Epidermal melanocyte (primary cell): Measurements from ENCODE around the gene GFPT2.
"Not testable (repeated sequence)": the region's sequence is repeated elsewhere in the genome, so short reads cannot be mapped to it uniquely, and the experiment has no call there.

ENCODE experiments used
- DNase-seq: peaks from one replicate; pipeline ENCODE4 v3.0.0; 2011; ENCODE audit warnings: low spot score; ENCODE audit not compliant: insufficient read length

Gene GFPT2

DNA sequence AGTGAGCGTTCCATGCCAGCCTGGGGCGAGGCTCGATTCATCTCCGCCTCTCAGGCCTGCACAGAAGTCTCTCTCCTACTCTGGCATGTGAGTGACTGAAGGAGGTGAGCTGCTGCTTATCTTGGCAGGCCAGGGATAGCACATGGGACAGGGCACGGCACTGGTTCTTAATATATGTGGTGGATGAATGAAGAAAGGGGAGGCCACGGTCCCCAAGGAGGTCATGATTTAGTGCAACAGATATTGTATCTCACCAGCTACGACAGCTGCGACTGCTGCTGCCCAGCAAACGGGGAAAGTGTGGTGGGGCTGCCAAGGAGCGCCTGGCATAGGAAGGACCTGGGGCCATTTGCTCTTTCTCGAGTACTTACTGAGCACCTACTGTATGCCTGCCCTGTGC lies 41.9 kb downstream of the GFPT2 start:
- no peak for DNase-seq

DNA sequence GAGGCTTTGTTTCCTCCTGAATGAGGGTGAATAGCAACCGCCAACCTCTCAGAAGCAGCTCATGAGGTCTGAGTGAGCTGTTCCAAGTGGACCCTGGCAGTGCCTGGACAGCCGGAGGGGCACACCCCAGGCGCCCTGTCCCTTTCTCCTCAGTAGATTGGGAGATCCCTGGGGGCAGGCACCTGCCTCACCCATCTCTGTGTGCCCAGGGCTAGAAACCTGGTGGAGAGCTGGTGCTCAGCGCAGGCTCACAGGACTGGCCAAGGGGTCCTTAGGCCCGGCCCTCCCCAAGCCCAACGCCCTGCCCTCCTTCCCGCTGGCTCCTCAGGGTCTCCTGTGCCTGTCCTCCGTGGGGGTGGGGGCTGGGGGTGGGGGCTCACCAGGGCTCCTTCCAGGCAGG lies 46.3 kb downstream of the GFPT2 start:
- no peak for DNase-seq

DNA sequence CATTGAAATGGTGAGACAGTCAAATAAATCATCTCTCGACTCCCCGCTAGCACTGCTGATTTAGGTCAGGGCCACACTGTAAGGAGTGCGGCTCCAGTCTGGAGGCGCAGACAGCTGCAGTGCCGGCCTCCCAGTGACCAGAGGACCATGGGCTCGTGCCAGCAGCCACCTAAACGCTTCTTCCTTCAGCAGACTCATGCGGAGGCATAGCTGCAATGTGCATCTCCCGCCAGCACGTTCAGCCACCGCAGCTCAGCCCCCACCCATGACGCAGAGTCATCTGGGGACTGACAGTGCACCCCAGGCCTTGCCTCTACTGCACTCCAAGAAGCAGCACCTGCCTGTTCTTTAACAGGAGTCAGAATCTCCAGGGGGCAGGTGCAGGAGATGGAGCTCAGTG lies 47.7 kb downstream of the GFPT2 start:
- DNase-seq = no peak

DNA sequence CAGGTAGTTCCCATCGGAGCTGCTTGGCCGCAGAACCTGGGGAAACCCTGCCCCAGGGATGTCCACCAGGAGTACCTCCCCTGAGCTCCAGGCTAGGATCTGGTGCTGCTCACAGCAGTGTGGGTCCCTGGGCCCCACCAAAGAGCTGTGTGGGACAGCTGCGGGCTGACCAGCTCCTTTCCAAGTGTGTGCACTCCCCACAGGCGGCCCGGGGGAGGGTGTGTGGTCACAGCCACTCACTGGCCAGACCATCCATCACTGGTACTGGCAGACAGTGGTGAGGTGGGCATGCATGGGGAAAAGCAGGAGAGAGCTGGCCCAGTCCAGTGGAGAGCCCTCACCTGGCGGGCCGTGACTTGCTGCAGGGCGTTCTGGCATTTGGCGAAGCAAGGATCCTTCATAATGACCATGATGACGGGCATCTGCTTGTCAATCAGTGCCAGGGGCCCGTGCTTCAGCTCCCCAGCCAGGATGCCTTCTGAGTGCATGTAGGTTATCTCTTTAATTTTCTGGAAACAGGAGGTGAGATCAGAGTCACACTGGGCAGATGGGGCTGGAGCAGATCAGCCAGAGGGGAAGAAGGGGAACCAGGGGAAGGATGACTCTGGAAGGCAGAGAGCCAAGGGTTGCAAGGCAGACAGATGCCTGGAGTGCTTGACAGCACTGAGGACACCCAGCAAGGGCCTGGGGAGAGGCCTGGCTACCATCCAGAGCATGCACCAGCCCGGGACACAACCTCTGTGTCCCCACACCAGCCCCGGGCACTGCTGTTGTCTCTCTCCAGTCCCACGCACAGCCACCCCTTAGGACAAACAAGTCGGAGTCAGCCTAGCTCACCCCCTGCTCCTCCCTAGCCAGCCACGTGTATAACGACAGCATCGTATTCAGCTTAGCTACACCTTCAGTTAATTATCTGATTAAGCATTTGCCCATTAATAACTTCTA lies 48.4 kb downstream of the GFPT2 start:
- DNase-seq = no peak

DNA sequence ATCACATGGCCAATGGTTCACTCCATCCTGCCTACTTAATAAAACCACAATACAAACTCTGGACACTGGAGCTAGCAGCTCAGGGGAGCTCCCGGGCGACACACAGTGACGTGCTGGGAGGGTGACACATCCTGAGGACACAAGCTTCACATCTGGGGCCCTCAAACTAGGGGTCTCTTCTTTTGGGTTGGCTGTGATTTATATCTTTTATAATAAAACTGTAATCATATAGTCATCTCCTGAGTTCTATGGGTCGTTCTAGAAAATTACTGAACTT lies 49.2 kb downstream of the GFPT2 start:
- DNase-seq = no peak

DNA sequence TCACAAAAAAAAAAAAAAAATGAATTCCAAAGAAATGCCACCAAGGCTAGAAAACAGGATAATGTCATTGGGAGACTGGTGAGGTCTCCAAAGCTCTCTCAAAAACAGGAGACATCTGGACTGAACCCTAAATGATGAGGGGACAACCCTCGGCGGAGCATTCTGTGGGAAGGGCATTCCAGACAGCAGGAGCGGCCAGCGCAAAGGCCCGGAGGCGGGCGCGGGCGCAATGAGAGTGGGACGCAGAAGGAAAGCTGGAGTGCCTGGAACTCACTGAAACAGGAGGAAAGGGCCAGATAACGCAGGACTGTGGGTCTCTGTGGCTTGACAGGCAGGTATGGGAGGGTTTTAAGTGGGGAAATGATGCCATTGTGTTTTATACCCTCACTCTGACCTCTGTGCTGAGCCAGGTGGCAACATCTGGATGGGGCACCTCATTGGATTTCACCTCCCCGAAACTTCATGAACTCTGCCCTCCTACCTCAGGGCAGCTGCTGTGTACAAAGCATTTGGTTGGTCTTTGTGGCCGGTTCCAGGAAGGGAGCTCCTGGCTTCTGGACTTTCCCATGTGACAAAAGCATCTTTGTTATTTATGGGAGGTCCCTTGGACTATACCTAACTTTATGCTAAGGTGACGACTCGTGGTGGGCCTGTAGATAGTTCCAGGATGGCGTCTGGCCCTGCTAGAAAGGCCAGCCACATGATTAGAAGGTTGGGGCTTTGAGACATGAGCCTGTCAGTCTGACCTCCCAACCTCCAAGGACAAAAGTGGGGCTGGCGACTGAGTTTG lies 49.7 kb downstream of the GFPT2 start:
- no peak for DNase-seq

DNA sequence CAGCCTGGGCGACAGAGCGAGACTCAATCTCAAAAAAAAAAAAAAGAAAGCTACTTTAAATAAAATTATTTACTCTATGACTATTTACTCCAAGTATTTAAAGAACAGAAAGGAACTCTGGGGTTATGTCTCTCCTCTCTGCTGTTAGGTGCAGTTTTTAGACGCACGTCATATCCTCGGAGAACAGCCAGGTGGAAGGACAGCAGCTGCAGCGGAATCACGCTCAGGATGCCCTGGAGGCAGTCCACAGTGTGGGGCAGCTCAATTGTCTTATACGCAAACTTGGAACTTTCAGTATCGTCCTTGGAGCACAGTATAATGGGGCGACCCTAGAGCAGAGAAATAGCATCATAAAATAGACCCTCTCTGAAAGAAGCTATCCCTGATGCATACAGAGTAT lies 50.9 kb downstream of the GFPT2 start:
- no peak for DNase-seq

DNA sequence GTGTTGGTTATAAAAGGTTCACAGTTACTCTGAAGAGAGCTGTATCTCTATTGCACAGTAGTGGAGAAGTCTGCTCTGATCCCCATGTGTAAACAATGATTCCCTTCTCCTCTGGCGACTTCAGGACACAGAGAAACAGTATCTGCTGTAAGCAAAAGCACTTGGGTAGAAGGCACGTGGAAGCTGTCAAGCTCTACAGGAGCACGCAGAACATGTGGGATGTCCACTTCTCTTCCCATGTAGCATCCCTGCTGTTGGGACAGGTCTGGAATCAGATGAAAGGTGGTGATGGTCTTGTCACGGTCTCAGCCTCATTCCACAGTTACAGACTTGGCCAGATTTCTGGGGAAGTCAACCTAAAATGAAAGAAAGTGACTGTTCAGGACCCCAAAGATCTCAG lies 51.9 kb downstream of the GFPT2 start:
- no peak for DNase-seq

DNA sequence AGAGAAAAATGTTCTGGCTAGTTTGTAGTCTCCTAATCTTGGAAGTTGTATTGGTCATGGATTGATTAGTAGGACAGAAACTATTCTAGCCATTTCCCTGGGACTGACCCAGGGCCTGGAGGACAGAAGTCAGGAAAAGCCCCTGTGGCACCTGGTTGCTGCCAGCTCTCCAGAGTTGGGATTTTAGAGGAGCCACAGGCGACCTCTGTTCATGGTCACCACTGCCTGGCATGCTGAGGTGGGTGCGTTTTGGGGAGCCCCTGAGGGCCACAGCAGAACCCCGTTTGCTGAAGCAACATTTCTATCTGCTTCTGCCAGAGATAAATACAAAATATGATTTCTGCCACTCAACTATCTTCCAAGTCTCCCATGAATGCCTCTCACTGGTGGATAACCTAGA lies 53.6 kb downstream of the GFPT2 start:
- no peak for DNase-seq

DNA sequence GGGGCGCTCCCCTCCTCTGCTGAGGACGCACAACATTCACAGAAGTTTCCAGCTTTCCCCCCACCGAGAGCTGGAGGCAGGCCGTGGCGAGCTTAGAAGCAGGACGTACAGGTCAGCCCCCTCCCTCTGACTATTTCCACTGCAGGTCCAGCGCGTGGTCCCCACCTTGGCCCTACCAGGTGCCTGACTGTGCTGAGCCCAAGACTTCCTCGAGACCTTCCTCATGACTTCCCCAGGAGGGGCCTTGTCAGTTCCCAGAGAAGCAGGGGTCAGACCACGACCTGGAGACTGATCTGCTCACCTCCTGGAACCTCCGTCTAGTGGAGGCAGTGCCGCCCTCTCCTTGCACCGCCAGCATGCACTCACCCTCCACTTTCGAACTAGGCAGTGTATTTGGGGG lies 54.1 kb downstream of the GFPT2 start:
- not testable (repeated sequence) for DNase-seq

DNA sequence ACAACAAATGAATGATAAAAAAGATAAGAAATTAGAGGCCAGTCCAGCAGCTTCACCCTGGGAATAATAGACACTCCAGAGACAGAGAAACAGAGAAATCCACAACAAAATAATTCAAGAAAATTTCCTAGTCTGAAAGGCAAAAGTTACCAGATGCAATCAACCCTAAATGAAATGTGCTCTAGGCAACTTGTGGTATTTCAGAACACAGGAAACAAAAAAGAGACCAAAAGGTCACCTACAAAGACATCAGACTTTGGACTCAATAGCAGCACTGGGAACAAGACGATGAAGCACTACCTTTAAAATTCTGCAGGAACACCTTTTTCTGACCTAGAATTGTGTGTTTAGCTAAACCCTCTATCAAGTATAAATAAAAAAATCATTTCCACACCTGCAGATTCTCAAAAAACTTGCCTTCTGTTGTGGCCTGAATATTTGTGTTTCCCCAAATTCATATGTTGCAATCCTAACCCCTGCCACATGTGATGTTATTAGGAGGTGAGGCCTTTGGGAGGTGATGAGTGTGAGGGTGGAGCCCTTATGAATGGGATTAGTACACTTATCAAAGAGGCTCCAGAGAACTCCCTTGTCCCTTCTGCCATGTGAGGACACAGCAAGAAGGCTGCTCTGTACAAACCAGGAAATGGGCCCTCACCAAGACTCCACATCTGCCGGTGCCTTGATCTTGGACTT lies 55.4 kb downstream of the GFPT2 start:
- DNase-seq = no peak

DNA sequence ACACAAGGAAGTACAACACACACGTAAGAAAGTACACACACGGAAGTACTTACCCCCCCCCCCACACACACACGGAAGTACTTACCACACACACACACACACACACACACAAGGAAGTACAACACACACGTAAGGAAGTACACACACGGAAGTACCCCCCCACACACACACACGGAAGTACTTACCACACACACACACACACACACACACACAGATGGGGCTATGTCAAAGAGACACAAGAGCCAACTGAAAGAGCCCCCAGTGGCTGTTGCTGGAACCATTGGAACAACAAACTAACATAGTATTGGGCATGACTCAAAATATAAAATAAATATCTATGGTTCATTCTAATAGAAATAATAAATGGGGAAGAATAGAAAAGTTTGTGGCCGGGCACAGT lies 56.4 kb downstream of the GFPT2 start:
- no peak for DNase-seq

DNA sequence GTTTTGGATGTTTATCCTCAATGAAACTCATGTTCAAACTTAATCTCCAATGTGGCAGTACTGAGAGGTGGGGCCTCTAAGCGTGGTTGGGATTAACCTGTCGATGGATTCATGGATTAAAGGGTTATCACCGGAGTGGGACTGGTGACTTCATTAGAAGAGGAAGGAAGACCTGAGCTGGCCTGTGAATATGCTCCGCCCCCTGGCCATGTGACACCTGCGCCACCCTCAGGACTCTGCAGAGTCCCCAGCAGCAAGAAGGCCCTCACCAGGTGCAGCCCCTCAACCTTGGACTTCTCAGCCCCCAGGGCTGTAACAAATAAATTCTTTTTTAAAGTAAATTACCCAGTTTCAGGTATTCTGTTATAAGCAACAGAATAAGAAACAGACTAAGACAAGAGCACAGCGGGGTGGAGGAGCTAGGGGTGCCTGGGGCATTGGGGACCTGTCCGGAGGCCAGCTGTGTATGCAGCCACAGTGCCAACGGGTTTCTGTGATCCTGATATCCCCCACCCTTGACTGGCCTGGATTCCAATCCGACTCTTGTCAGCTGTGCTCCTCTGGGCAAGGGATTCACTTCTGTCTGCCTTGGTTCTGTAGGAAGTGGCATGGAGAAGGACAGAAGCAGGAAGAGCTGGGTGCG lies 58.1 kb downstream of the GFPT2 start:
- DNase-seq = no peak

DNA sequence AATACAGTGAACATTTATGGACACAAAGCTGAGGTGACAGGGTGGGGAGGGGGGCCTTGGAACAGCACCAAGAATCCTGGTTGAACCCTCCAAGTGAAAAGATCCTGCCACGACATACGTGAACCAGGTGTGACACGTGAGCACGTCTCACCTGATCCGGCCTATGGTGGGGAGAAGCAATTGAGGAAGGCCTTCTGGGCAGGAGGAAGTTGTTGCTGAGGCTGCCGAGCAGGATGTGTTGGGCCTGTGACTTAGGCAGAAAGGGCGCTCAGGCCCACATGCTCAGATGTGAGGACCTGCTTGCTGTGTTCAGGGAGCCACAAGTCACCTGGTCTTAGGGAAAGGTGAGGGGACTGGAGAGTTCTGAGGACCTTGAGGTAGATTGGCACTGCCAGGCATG lies 58.7 kb downstream of the GFPT2 start:
- no peak for DNase-seq

DNA sequence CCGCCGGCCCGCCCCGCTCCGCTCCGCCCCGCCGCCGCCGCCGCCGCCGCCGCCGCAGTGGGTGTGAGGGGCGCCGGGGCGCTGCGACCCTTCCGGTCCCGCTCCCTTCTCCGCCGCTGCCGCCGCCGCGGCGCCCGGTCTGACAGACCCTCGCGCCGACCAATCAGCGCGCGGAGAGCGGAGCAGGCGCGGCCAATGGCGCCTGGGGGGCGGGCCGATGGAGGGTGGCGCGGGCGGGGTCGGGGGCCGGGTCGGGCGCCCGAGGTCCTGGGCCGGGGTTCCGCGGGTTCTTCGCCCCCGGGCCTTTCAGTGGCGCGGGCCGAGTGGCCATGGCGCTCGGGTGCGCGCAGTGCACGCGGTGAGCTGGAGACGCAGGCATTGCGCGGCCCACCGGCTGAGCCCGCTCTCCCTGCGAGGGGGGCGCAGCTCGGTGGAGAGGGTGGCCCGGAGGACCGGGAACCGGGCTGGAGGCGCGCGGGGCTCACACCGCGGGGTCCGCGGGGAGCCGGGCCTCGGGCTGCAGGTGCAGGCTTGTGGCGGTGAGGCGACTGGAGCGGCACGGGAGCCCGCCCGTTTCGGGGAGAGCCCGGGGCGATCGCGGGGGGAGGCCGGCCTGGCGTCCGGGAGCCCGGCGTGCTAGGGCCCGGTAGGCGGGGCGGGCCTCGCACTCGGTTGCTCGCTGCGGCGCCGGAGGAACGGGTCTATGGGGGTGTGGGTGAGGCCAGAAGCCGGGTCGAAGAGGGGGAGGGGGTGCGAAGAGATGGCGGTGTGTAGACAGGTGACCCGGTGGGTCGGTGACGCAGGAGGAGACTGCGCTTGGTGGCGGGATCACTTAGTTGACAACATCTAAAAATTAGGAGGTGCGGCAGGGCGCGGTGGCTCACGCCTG lies 60.9 kb downstream of the GFPT2 start, which contains the start of gene MAPK9:
Gene MAPK9 (minus strand): TSS at position 141 of the 889 bp plus-strand sequence. CDS start 11,522 bp downstream, outside the sequence.
- peak; percentile 70 for DNase-seq

DNA sequence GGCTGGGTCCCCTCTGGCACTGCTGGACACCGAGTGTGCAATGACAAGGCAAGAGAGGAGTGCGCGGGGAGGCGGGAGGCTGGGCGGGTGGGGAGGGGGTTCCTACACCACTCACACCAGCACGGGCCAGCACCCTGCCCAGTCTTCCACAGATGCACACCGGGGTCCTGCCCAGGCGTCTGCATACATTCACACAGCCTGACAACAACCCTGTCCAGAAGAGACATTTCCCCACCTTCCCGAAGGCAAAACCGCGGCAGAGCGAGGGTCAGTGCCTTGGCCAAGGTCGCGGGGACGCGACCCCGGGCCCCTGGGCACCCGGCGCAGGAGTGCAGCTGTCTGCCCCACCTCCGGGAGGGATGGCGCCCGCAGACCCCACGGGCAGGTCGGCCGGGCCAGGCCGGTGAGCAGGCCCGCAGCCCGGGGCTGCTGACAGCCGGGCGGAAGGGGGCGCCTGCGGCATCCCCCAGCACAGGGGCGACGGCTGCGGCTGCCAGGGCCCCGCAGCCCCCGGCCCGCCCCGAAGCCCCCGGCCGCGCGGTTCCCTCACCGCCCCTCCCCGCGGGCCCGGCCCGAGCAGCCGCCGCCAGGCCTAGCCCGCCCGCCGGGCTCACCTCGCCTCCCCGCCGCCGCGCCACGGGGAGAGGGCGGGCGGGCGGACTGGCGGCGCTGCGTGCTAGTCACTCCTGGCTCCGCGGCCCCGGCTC lies 61.7 kb downstream of the GFPT2 start:
- DNase-seq = no peak

DNA sequence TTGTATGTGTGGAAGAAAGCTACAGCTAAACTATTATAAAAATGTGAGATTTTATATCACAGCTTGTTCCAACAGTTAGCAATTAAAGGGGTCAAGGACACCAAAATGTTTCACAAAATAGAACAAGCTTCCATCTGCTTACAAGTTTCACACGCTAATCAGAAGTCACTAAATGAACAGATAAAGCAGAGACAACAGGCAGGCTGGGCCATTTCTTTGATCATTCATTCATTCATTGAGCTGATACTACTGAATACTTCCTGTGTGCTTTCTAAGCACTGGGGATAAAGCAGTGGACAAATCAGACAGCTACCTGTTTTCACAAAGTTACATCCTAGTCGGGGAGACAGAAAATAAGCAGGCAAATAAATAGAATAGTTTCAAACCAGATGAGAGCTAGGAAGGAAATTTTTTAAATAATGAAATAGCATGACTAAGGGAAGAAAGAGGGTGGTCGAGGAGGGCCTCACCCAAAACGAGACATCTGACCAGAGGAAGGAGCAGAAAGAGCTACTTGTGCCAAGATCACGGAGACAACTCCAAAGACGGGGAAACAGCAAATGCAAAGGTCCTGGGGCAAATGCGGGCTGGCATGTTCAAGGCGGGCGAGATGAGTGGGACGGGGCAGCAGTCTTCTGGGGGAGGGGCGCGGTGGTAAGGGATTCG lies 62.4 kb downstream of the GFPT2 start:
- DNase-seq = no peak

DNA sequence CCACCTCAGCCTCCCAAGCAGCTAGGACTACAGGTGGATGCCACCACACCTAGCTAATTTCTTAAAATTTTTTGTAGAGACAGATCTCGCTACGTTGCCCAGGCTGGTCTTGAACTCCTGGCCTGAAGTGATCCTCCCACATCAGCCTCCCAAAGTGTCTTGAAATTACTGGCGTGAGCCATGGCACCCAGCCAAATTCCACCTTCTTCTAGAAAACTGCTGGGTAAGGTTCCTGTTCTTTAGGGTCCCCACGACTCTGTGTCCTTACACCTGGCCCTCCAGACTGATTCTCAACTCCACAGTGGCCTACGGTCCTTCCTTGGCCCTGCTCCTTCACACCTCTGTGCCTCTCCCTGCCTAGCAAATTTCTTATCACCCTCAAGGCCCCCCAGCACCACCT lies 63.2 kb downstream of the GFPT2 start:
- DNase-seq = no peak

DNA sequence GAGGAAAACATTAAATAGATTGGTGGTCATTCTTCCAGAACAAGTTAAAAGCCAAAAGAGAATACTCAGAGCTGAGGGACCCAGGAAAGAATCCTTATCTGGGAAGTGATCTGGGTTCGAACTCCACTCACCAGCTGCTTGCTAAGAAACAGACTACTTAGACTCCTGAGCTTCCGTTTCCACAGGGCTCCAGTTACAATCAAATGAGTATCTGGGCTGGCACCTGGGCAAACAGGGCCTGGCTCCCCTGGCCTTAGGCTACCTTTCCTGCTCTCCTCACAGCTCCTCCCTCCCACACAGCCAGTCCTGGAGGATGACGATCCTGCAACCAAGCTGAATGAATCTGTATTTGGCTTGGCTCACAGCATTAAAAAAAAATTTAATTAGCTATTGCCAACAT lies 63.7 kb downstream of the GFPT2 start:
- DNase-seq = no peak
